HS-27A (cell line): ENCODE results near the gene MYO5C.

ENCODE experiments used
- DNase-seq: peaks from one replicate; pipeline ENCODE4 v3.0.0-alpha.2; 2012; ENCODE audit warnings: low read depth, missing footprints

MYO5C gene

GRCh38 chr15:52277575-52277974 lies 18.0 kb downstream of the MYO5C start:
- no peak for DNase-seq

- DNase-seq = no peak
These were observed 19.3 kb downstream of the MYO5C start for GRCh38 chr15:52276256-52276770.

GRCh38 chr15:52263563-52264282 lies 31.9 kb downstream of the MYO5C start:
- no peak for DNase-seq

- no peak for DNase-seq
These were observed 33.2 kb downstream of the MYO5C start for GRCh38 chr15:52262364-52262763.

- peak; percentile 78 for DNase-seq
These were observed 33.9 kb downstream of the MYO5C start for GRCh38 chr15:52261498-52262242.

GRCh38 chr15:52261026-52261425 lies 34.6 kb downstream of the MYO5C start:
- DNase-seq = no peak

GRCh38 chr15:52259503-52259902 lies 36.1 kb downstream of the MYO5C start:
- DNase-seq = no peak

- DNase-seq = no peak
These were observed 37.1 kb downstream of the MYO5C start for GRCh38 chr15:52258461-52258860.

GRCh38 chr15:52257734-52258062 lies 37.9 kb downstream of the MYO5C start:
- no peak for DNase-seq

- DNase-seq = no peak
These were observed 38.5 kb downstream of the MYO5C start for GRCh38 chr15:52256930-52257733.

GRCh38 chr15:52256366-52256765 lies 39.2 kb downstream of the MYO5C start:
- peak; percentile 63 for DNase-seq

GRCh38 chr15:52255935-52256334 lies 39.7 kb downstream of the MYO5C start:
- no peak for DNase-seq

GRCh38 chr15:52255008-52255407 lies 40.6 kb downstream of the MYO5C start:
- DNase-seq = no peak

GRCh38 chr15:52254391-52254790 lies 41.2 kb downstream of the MYO5C start:
- no peak for DNase-seq

GRCh38 chr15:52252781-52253180 lies 42.8 kb downstream of the MYO5C start:
- DNase-seq = peak; percentile 79

GRCh38 chr15:52251144-52251860 lies 44.3 kb downstream of the MYO5C start:
- no peak for DNase-seq

GRCh38 chr15:52247461-52247860 lies 48.1 kb downstream of the MYO5C start:
- no peak for DNase-seq

GRCh38 chr15:52246686-52247431 lies 48.7 kb downstream of the MYO5C start:
- no peak for DNase-seq

- DNase-seq = no peak
These were observed 51.7 kb downstream of the MYO5C start for GRCh38 chr15:52243697-52244555.

- no peak for DNase-seq
These were observed 52.3 kb downstream of the MYO5C start for GRCh38 chr15:52243286-52243685.
